ENCODE results near the gene CCDC195. TPM values are rescaled to one million over a fixed set of nuclear protein-coding genes. Genes with fewer than 3 reads are reported as not detected.

CCDC195 gene
- polyA plus RNA-seq, 2 of the 4 experiments (the other 2 are of a cell fraction), result not detected

- ChIA-PET POLR2A (no interaction called here), CTCF (no interaction called here)
- no peak overlapping the region for H3K27ac ChIP-seq
- H3K4me3 ChIP-seq, result no peak overlapping the region
- ATAC-seq, result no peak
- no peaks in the 10 kb centered on the region for H3K9me3 ChIP-seq
- WGBS (ENCODE audit: missing lambda C conversion rate), result 78% methylated on average over 2 of the region's 2 CpGs
- H3K4me1 ChIP-seq, result no peaks in the 10 kb centered on the region
- H3K4me2 ChIP-seq, result no peak overlapping the region
- DNase-seq (ENCODE audit: low read depth in 1 of 2, low spot score in 1 of 2), result no peak
- no peak for TF ChIP-seq NPAS2 (CRISPR knock-in tag; IDR thresholded peaks at IDR 0.05; ENCODE audit: borderline replicate concordance)
- no peak for TF ChIP-seq HDAC2 (IDR thresholded peaks at IDR 0.05)
- no peak for TF ChIP-seq RCOR1 (IDR thresholded peaks at IDR 0.05; ENCODE audit: low read depth, low read length)
- TF ChIP-seq ESRRA (IDR thresholded peaks at IDR 0.05; ENCODE audit: borderline replicate concordance, low read length), result no peak
- no peak for TF ChIP-seq RFX5 (IDR thresholded peaks at IDR 0.05)
- no peak for TF ChIP-seq MAFK (IDR thresholded peaks at IDR 0.05; ENCODE audit: partially characterized antibody)
- TF ChIP-seq RARB (CRISPR knock-in tag; IDR thresholded peaks at IDR 0.05), result no peak
- TF ChIP-seq, protein P1, sequence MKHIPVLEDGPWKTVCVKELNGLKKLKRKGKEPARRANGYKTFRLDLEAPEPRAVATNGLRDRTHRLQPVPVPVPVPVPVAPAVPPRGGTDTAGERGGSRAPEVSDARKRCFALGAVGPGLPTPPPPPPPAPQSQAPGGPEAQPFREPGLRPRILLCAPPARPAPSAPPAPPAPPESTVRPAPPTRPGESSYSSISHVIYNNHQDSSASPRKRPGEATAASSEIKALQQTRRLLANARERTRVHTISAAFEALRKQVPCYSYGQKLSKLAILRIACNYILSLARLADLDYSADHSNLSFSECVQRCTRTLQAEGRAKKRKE (CRISPR knock-in tag; IDR thresholded peaks at IDR 0.05; ENCODE audit: low read depth), result no peak
- TF ChIP-seq SMC3 (IDR thresholded peaks at IDR 0.05), result no peak
- FAIRE-seq, result no peak
Measured at GRCh38 chr2:224689539-224689938, 26.6 kb downstream of the CCDC195 start.

DNA sequence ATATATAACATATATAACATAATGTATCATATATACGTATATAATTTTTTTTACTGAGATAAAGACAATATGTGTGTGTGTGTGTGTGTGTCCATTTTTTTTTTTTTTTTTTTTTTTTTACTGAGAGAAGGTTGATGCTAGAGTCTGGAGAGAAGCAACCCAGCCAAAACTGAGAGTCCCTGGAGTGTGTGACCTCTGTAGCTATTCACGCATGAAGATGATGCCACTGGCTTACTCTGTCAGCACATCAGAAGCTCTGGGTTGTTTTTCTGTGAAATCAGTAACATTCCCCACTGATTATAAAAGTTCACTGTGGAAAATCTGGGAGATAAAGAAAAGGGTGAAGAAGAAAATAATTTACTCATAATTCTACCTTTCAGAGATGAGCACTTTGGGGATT is 27.2 kb downstream of the CCDC195 start:
- ChIA-PET CTCF (no interaction called here), POLR2A (no interaction called here)
- Histone ChIP-seq H3K9me3 (no peaks in the 10 kb centered on the region), H3K4me1 (no peaks in the 10 kb centered on the region), H3K4me2 (no peak overlapping the region), H3K4me3 (no peak overlapping the region), H3K27ac (no peak overlapping the region)
- FAIRE-seq (no peak), DNase-seq (ENCODE audit: low read depth in 1 of 2, low spot score in 1 of 2) (no peak), ATAC-seq (no peak)
- WGBS (ENCODE audit: missing lambda C conversion rate), result 87% methylated on average over 2 of the region's 2 CpGs
- no peak for TF ChIP-seq HOXB13 (CRISPR knock-in tag; IDR thresholded peaks at IDR 0.05; ENCODE audit: low read depth)
- TF ChIP-seq MYC (IDR thresholded peaks at IDR 0.05; ENCODE audit: borderline replicate concordance, low read length), result no peak
- TF ChIP-seq GATA3 (IDR thresholded peaks at IDR 0.05; ENCODE audit: borderline replicate concordance), result no peak
- no peak for TF ChIP-seq KDM1A (IDR thresholded peaks at IDR 0.05; ENCODE audit: low read depth)
- TF ChIP-seq ZFP36 (IDR thresholded peaks at IDR 0.05; ENCODE audit: borderline replicate concordance, partially characterized antibody), result no peak
- no peak for TF ChIP-seq MAZ (IDR thresholded peaks at IDR 0.05; ENCODE audit: borderline replicate concordance, low read depth, low read length)
- TF ChIP-seq NPAS2 (CRISPR knock-in tag; IDR thresholded peaks at IDR 0.05; ENCODE audit: borderline replicate concordance), result no peak
- no peak for TF ChIP-seq ZNF302 (CRISPR knock-in tag; IDR thresholded peaks at IDR 0.05)
- no peak for TF ChIP-seq HDAC2 (IDR thresholded peaks at IDR 0.05)
- TF ChIP-seq JUNB (IDR thresholded peaks at IDR 0.05), result no peak
- TF ChIP-seq ESRRA (IDR thresholded peaks at IDR 0.05; ENCODE audit: borderline replicate concordance, low read length), result no peak

GRCh38 chr2:224687156-224687555 is 29.0 kb downstream of the CCDC195 start:
- no peak overlapping the region for H3K27ac ChIP-seq
- 54% methylated on average over 4 of the region's 4 CpGs for WGBS (ENCODE audit: missing lambda C conversion rate)
- no peak for ATAC-seq
- no peaks in the 10 kb centered on the region for H3K9me3 ChIP-seq
- no peak for DNase-seq (ENCODE audit: low read depth in 1 of 2, low spot score in 1 of 2)
- no peaks in the 10 kb centered on the region for H3K4me1 ChIP-seq
- ChIA-PET CTCF (interaction anchor here (0.8 to 1.2 kb wide), 2 partner anchors 11 to 36 kb away, joined by 4 read pairs; no protein-coding TSS in a partner anchor), POLR2A (no interaction called here)
- no peak overlapping the region for H3K4me2 ChIP-seq
- no peak overlapping the region for H3K4me3 ChIP-seq
- FAIRE-seq, result no peak
- no peak for TF ChIP-seq ELK1 (IDR thresholded peaks at IDR 0.05; ENCODE audit: low read depth, low read length)
- TF ChIP-seq REST (IDR thresholded peaks at IDR 0.05), result no peak
- TF ChIP-seq HMGXB4 (CRISPR knock-in tag; IDR thresholded peaks at IDR 0.05; ENCODE audit: borderline replicate concordance), result no peak
- no peak for TF ChIP-seq NPAS2 (CRISPR knock-in tag; IDR thresholded peaks at IDR 0.05; ENCODE audit: borderline replicate concordance)
- TF ChIP-seq ZNF302 (CRISPR knock-in tag; IDR thresholded peaks at IDR 0.05), result no peak
- no peak for TF ChIP-seq CHD4 (IDR thresholded peaks at IDR 0.05; ENCODE audit: borderline replicate concordance)
- no peak for TF ChIP-seq JUN (IDR thresholded peaks at IDR 0.05)
- no peak for TF ChIP-seq RAD21 (conservative IDR thresholded peaks at IDR 0.05 in 1 of 2, IDR thresholded peaks at IDR 0.05 in 1 of 2)
- no peak for TF ChIP-seq POLR2AphosphoS2 (conservative IDR thresholded peaks at IDR 0.05; ENCODE audit: low read length)
- TF ChIP-seq TP53 (CRISPR knock-in tag; IDR thresholded peaks at IDR 0.05), result no peak
- TF ChIP-seq FOSB (CRISPR knock-in tag; IDR thresholded peaks at IDR 0.05), result no peak
- TF ChIP-seq, protein P1 (CRISPR knock-in tag; IDR thresholded peaks at IDR 0.05; ENCODE audit: low read depth), result no peak
- TF ChIP-seq JUNB (IDR thresholded peaks at IDR 0.05), result no peak
